D341Med (cell line): ENCODE data around the gene CAMSAP3.
A peak's percentile ranks its signal among the peaks of the same experiment; 100 is the strongest.

Experiments
- DNase-seq: peaks from one replicate; pipeline ENCODE4 v3.0.0; 2012; ENCODE audit warnings: low spot score

Gene CAMSAP3, protein sequence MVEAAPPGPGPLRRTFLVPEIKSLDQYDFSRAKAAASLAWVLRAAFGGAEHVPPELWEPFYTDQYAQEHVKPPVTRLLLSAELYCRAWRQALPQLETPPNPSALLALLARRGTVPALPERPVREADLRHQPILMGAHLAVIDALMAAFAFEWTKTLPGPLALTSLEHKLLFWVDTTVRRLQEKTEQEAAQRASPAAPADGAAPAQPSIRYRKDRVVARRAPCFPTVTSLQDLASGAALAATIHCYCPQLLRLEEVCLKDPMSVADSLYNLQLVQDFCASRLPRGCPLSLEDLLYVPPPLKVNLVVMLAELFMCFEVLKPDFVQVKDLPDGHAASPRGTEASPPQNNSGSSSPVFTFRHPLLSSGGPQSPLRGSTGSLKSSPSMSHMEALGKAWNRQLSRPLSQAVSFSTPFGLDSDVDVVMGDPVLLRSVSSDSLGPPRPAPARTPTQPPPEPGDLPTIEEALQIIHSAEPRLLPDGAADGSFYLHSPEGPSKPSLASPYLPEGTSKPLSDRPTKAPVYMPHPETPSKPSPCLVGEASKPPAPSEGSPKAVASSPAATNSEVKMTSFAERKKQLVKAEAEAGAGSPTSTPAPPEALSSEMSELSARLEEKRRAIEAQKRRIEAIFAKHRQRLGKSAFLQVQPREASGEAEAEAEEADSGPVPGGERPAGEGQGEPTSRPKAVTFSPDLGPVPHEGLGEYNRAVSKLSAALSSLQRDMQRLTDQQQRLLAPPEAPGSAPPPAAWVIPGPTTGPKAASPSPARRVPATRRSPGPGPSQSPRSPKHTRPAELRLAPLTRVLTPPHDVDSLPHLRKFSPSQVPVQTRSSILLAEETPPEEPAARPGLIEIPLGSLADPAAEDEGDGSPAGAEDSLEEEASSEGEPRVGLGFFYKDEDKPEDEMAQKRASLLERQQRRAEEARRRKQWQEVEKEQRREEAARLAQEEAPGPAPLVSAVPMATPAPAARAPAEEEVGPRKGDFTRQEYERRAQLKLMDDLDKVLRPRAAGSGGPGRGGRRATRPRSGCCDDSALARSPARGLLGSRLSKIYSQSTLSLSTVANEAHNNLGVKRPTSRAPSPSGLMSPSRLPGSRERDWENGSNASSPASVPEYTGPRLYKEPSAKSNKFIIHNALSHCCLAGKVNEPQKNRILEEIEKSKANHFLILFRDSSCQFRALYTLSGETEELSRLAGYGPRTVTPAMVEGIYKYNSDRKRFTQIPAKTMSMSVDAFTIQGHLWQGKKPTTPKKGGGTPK

DNA sequence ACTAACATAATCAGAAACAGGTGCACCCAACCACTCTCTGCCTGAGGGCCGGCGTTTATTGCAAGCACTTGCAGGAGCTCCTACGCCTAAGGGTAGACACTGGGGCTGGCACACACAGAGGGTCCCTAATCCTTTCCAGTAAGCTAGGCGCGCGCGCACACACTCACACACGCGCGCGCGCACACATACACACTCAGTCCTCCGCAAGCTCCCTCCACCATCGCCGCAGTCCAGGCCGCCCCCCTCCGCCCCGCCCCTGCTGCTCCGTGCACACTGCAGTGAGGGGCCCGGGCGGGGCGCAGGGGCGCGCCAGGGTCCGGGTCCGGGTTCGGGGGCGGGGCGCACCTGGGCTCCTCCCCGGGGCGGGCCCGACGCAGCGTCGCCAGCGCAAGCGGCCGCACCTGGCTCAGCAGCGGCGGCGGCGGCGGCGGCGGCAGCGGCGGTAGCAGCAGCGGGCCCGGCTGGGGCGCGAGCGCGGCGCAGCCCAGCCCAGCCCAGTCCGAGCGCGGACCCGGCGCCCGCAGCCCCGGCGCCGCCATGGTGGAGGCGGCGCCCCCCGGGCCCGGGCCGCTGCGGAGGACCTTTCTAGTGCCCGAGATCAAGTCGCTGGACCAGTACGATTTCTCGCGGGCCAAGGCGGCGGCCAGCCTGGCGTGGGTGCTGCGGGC is at the start of gene CAMSAP3:
CAMSAP3 (plus strand) TSS at position 398 of the 668 bp plus-strand sequence; CDS start at position 538, 140 bp downstream.
- peak; percentile 95 for DNase-seq

DNA sequence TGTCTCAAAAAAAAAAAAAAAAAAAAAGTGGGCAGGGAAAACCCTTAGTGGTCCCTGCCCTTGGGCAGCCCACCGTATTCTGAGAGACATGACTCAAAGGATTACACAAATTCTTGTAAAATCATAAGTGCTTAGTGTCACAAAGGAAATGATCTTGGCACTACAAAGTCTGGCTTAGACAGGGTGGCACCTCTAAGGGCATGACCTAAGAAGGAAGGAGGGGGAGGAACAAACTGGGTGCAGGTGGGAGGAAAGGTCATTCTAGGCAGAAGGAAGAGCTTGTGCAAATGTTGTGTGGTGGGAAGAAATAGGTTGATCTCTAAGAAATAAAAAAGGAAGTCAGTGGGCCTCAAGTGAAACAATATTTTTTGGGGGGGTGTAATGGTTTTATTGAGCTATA is 49.8 kb upstream of the CAMSAP3 start:
- no peak for DNase-seq

- DNase-seq, result no peak
Measured at GRCh38 chr19:7547159-7547558, 48.5 kb upstream of the CAMSAP3 start.

DNA sequence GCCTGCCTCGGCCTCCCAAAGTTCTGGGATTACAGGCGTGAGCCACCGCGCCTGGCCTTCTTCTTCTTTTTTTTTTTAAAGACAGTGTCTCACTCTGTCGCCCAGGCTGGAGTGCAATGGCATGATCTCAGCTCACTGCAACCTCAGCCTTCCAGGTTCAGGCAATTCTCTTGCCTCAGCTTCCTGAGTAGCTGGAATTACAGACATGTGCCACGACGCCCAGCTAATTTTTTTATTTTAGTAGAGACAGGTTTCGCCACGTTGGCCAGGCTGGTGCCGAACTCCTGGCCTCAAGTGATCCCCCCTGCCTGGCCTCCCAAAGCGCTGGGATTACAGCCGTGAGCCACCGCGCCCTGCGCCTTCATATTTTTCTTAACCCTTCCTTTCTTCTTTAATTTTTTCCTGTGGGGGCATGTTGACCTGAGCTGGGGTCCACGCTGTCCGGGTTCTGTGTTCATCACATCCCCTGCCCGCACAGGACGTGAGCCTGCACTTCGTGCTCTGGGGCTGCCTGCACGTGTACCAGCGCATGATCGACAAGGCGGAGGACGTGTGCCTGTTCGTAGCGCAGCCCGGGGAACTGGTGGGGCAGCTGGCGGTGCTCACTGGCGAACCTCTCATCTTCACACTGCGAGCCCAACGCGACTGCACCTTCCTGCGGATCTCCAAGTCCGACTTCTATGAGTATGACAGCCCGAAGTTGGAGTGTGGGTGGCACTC is 46.1 kb upstream of the CAMSAP3 start:
- no peak for DNase-seq

GRCh38 chr19:7550169-7550770 is 45.4 kb upstream of the CAMSAP3 start:
- no peak for DNase-seq

DNA sequence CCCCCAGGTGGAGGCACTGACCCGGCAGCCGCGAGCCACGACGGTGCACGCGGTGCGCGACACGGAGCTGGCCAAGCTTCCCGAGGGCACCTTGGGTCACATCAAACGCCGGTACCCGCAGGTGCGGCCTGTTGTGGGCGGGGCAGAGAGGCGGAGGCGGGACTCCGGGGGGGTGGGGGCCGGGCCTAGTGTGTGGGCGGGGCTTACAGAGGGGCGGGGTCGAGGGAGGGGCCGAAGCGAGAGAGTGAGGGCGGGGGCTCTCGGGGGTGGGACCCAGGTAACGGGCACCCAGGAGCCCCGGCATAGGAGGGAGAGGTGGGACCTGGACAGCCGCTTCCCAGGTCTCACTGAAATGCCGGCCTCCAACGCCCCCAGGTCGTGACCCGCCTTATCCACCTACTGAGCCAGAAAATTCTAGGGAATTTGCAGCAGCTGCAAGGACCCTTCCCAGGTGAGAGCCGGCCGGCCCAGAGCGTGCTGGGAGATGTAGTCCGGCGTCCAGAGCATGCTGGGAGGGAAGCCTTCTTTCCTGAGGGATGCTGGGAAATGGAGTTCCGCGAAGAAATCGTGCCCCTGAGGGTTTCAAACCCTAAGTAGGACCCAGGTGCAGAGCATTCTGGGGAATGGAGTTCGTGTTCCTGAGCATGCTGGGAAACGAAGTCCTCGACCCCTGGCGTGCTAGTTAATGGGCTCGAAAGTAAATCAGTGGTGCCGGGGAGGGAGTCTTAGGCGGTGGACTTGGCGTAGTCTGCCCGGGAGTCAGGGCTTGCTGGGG is 44.5 kb upstream of the CAMSAP3 start:
- DNase-seq, result peak; percentile 81

GRCh38 chr19:7552781-7553180 is 42.9 kb upstream of the CAMSAP3 start:
- no peak for DNase-seq

GRCh38 chr19:7554565-7554964 is 41.1 kb upstream of the CAMSAP3 start:
- DNase-seq, result no peak

DNA sequence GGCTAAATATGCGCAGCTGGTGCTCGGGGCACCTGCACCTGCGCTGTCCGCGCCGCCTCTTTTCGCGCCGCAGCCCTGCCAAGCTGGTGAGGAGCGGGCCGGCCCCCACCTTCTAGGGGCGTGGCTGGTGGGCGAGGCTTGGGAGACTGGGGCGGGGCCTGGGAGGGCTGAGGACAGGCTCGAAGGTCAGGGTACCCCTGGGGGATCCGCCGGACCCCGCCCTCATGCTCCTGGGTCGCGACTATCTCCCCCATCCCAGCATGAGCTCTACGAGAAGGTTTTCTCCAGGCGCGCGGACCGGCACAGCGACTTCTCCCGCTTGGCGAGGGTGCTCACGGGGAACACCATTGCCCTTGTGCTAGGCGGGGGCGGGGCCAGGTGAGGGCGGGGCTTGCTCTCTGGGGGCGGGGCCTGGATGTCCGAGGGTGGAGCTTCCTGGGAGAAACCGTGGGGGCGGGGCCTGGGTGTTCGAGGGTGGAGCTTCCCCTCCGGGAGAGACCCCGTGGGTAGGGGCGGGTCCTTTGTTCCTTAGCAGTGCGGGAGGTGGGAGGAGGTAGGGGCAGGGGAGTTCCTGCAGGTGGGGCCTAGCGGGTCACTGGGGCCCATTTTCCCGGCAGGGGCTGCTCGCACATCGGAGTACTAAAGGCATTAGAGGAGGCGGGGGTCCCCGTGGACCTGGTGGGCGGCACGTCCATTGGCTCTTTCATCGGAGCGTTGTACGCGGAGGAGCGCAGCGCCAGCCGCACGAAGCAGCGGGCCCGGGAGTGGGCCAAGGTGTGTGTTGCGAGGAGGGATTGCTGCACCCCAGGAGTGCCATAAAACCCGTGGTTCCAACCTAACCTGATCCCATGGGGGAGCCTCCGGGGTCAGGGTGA is 40.4 kb upstream of the CAMSAP3 start:
- no peak for DNase-seq

DNA sequence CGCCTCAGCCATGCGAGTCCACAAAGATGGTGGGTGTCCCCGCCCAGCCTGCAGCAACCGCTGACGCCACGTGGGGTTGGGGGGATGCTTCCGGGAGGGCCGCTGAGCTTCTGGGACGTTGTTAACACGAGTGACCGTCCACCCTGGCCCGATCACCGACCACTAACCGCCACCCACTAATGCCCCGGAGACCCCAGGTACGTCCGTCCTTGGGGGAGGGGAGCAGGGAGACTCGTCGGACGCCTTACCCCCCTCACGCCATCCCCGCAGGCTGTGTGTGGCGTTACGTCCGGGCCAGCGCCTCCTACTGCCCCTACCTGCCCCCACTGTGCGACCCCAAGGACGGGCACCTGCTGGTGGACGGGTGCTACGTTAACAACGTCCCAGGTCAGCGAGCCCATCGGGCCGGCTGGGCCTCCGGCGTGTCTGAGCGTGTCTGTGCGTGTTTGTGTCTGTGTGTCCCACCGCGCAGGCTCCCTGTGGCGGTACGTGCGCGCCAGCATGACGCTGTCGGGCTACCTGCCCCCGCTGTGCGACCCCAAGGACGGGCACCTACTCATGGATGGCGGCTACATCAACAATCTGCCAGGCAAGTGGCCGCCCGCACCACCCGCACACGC is 38.9 kb upstream of the CAMSAP3 start:
- DNase-seq, result no peak

GRCh38 chr19:7558667-7559066 is 37.0 kb upstream of the CAMSAP3 start:
- no peak for DNase-seq

DNA sequence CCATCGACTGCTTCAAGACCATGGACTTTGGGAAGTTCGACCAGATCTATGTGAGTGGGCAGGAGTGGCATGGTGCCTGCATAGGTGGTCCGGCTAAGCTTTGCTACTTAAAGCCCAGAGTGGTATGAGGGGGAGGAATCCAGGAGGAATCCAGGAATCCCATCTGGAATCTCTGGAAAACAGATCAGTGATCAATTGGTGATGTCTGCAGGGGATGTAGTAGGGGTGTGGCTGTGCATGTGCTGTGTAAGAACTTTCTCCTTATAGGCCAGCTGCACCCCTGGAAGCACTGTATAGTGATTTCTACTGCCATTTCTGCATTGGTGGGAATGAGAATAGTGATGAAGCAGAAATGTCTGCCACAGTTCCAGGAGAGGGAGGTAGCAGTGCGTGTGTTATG is 36.6 kb upstream of the CAMSAP3 start:
- DNase-seq, result no peak

DNA sequence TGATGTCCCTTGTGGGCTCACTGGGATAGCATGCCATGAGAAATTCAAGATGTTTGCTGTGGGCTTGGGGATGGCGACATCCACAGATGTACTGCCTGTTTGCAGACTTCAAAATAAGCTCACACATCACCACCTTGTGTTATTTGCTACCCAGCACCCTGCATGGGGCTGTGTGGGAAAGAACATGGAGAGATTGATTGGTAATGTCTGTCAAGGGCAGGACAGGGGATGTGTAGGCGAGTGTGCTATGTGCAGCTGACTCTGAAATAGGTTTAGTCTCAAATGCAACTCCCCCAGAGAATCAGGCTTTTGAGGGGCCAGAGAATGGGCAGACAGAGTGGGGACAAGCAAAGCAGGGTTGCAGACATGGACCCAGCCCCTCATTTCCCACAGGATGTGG is 35.4 kb upstream of the CAMSAP3 start:
- DNase-seq, result no peak

DNA sequence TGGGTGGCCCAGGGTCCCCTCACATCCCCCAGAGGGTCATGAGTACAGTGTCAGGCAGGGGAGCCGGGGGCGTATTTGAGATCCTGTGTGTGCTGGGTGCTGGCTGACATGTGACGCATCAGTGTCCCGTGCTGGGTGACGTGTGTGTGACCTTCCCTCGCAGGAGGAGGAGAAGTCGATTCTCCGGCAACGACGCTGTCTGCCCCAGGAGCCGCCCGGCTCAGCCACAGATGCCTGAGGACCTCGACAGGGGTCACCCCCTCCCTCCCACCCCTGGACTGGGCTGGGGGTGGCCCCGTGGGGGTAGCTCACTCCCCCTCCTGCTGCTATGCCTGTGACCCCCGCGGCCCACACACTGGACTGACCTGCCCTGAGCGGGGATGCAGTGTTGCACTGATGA is 34.3 kb upstream of the CAMSAP3 start:
- no peak for DNase-seq

DNA sequence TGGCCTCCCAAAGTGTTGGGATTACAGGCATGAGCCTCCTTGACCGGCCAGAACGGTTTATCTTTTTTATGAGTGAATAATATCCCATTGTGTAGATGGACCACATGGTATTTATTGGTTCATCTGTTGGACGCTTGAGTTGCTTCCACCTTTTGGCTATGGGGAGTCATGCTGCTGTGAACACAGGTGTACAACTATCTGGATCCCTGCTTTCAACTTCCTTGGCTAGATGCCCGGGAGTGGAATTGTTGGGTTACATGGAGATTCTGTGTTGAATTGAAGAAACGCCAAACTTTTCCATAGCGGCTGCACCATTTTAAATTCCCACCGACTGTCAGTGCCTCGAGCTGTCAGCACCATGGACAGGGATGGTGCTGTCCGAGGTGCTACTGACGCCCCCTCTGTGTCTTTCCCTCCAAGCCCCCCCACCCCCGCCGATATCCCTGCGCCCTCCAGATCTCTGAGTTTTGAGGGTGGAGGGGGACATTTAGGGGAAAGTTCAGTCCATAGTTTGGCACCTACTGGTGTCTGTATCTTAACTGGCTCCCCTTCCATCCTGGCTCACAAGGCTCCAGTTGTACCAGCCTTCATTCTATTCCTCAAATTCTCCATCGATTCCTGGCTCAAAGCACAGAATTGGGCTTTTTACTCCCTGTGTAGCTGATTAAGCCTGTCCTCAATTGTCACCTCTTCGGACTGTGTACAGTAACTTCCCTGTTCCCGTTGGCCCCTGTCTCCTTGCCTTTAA is 32.8 kb upstream of the CAMSAP3 start:
- no peak for DNase-seq

DNA sequence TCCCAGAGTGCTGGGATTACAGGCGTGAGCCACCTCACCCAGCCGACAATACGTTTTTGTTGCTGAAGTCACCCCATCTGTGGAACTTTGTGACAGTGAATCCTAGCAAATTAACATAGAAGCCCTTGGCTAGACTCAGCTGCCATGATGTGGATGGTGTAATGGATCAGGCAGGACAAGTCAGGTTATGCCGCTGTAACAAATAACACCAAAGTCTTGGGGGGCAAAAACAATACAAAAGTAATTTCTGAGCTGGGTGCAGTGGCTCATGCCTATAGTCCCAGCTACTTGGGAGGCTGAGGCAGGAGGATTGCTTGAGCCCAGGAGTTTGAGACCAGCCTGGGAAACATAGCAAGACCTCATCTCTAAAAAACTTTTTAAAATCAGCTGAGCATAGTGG is 30.8 kb upstream of the CAMSAP3 start:
- DNase-seq, result no peak

DNA sequence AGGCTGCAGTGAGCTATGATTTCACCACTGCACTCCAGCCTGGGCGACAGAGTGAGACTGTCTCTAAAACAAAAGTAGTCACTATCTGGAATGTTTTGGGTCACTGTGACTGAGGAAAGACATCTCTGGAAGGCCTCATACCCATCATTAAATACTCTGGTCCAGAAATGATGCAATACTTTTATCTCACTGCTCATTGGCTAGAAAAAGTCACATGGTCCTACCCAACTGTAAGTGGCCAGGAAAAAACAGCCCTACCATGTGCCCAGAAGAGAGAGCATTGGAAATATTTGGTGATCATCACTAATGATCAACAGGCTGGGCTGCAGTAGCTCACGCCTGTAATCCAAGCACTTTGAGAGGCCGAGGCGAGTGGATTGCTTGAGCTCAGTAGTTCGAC is 30.3 kb upstream of the CAMSAP3 start:
- no peak for DNase-seq

DNA sequence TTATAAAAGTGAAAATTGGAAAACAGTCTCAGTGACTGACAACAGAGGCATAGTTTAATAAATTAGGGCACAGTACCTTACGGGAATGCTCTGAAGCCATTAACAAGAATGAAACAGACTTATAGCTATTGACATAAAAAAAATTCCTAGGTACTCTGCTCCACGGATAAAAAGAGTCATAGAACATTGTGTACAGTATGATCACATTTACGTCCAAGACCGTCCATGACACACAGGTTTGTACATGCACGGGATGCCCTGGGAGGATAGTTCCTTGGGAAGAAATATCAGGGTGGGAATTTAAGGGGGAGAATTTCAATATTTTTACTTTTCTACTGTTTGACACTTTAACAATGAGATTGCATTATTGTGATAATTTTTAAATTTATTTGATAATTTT is 24.9 kb upstream of the CAMSAP3 start:
- DNase-seq, result no peak
